ENCODE data around the gene ARL3. TPM values are rescaled to one million over a fixed set of nuclear protein-coding genes. Genes with fewer than 3 reads are reported as not detected.
A peak's percentile ranks its signal among the peaks of the same experiment; 100 is the strongest.

The ARL3 gene
- total RNA-seq, 4 donors from 2014 or later: 0.87 to 5.0 (median 2.2) TPM

- intact Hi-C loops (cut with DNase I): no loop called here
- WGBS, 2 donors: 32 to 72% methylated on average over 4 to 5 of the region's 11 CpGs
- H3K27me3 ChIP-seq: no peaks in the 10 kb centered on the region
- peak overlapping the region in 3 of 4 donors; percentile 76 to 100 (median 97) for H3K27ac ChIP-seq
- peaks cover 0 to 50% (median 19%) of the 10 kb centered on the region in 3 donors for H3K36me3 ChIP-seq
- TF ChIP-seq POLR2A (IDR thresholded peaks at IDR 0.05): no peak
- TF ChIP-seq, protein P1, sequence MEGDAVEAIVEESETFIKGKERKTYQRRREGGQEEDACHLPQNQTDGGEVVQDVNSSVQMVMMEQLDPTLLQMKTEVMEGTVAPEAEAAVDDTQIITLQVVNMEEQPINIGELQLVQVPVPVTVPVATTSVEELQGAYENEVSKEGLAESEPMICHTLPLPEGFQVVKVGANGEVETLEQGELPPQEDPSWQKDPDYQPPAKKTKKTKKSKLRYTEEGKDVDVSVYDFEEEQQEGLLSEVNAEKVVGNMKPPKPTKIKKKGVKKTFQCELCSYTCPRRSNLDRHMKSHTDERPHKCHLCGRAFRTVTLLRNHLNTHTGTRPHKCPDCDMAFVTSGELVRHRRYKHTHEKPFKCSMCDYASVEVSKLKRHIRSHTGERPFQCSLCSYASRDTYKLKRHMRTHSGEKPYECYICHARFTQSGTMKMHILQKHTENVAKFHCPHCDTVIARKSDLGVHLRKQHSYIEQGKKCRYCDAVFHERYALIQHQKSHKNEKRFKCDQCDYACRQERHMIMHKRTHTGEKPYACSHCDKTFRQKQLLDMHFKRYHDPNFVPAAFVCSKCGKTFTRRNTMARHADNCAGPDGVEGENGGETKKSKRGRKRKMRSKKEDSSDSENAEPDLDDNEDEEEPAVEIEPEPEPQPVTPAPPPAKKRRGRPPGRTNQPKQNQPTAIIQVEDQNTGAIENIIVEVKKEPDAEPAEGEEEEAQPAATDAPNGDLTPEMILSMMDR (IDR thresholded peaks at IDR 0.05): no peak
- DNase-seq: no peak
- H3K4me3 ChIP-seq: peak overlapping the region in 1 of 4 donors; percentile 91
- H3K4me1 ChIP-seq: peaks cover 57 to 93% (median 66%) of the 10 kb centered on the region in 3 donors
- H3K9me3 ChIP-seq: no peaks in the 10 kb centered on the region
These were observed 63.3 kb downstream of the ARL3 start for GRCh38 chr10:102650655-102651454.

DNA sequence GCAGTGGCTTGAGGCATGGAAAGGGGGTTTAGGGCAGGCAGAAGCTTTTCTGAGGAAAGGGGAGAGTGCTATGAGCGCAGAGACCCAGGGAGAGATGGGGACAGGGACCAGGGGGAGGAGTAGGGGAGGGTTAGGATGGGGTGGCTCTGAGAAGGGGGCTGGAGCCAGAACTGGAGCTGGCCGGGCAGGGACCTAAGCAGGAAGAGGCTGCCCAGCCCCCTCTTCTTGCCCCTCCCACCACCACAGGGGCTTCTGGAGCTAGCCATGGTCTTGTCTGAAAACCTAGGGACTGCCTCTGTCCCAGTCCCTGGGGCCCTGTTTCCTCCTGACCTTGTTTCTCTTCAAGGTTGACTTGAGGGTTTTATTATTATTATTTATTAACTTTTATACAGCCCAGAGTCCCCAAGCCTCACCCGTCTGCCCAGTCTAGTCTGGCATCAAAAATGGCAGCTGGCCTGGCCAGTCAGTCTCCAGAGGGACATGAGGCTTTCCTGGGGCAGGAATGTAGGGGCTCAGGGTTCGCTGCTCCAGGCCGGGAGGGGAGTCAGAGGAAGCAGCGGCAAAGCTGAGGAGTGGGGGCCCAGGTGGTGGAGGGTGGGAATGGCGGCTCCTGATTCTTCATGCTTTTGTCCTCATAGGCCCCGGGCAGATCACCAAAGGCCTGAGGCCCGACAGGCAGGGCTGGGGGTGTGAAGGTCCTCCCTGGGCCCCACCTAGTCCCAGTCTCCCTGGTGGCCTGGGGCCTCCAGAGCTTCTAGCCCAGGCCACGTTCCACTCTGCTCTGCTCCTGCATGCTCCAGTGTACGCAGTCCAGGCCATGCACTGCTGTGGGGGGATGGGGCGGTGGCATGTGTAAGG, 64.2 kb downstream of the ARL3 start:
- WGBS, 2 donors: 40 to 45% methylated on average over 3 to 4 of the region's 12 CpGs
- intact Hi-C loops (cut with DNase I): no loop called here
- DNase-seq: no peak

DNA sequence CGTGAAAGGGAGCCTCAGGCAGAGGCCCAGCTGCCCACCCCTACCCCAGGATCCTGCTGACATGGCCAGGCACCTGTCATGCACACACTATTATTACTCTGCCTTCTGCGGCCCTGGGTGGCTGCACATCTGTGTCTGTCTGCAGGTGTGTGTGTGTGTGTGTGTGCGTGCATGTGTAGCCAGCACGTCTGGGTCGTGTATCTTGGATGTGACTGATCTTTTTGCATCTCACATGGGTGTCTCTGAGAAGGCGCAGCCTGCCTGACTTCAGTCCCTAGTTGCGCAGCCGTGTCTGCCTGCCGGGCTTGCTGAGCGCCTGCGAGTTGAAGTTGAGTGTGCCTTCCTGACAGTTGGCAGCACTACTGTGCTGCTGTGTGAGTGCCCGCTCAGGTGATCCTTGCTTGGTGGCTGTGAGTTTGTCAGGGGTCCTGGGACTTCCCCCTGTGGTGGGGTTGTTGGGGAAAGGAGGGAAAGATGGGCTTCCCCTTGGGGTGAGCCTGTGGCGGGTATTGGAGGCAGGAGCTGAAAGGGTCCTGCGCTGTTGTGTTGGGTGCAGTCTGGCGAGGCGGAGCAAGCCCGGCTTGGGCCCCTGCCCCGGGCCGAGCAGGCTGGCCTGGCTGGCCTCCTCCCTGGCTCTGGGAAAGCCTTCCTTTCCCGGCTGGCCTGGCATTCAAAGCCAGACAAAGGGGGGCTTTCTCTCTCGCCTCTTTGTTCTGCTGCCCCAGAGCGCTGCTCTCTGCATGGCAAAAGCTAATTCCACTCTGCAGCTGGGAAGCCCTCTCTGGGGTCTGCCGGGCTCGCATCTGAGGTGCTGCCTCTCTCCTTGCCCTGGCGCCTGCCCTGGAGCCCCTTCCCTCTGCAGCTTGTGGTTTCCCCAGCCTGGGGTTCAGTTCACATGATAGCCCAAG, 65.1 kb downstream of the ARL3 start:
- no peak for DNase-seq
- Histone ChIP-seq H3K27ac (peak overlapping the region; percentile 41 to 100 (median 98)), H3K27me3 (no peaks in the 10 kb centered on the region), H3K9me3 (no peaks in the 10 kb centered on the region), H3K4me3 (peak overlapping the region in 3 of 4 donors; percentile 7 to 94 (median 91)), H3K4me1 (peaks cover 57 to 90% (median 66%) of the 10 kb centered on the region in 3 donors), H3K36me3 (peaks cover 0 to 33% (median 5%) of the 10 kb centered on the region in 3 donors)
- TF ChIP-seq, protein P1 (IDR thresholded peaks at IDR 0.05): no peak
- no peak for TF ChIP-seq POLR2A (IDR thresholded peaks at IDR 0.05)
- WGBS, 2 donors: 35 to 41% methylated on average over 6 to 14 of the region's 25 CpGs
- intact Hi-C loops (cut with DNase I): no loop called here

More for the DNA sequence above, 64.2 kb downstream of the ARL3 start:
- Histone ChIP-seq H3K4me3 (peak overlapping the region in 2 of 4 donors; percentile 91 to 94), H3K9me3 (no peaks in the 10 kb centered on the region), H3K27ac (peak overlapping the region; percentile 41 to 100 (median 98)), H3K36me3 (peaks cover 0 to 42% (median 11%) of the 10 kb centered on the region in 3 donors), H3K4me1 (peaks cover 57 to 91% (median 66%) of the 10 kb centered on the region in 3 donors), H3K27me3 (no peaks in the 10 kb centered on the region)
- TF ChIP-seq POLR2A (IDR thresholded peaks at IDR 0.05): no peak
- TF ChIP-seq, protein P1 (IDR thresholded peaks at IDR 0.05): no peak

DNA sequence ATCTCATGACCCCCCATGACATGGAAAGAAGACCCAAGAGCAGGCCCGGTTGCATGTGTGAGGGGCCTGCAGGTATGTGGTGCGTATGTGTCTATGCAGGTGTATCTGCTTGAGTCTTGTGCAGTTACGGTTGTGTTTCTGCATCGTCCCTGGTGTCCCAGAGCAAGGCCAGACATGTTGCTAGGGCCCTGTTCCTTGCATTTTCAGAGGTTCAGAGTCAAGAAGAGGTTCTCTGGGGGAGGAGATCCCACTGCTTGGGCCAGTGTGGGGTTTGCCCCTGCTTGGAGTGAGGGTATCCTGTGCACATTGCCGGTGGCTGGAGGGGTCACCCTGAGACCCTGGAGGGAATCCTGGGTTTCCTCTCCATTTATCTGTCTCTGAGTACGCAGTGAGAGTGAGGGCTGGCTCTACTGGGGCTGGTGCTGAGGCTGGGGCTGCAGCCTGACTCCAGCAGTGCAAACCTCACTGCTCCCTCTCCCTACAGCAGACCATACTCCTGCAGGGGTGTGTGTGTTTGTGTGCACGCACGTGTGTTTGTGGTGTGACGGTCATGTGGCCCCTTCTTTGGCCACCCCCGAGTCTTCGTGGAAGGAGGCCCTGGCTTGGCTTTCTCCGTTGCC, 65.8 kb downstream of the ARL3 start:
- TF ChIP-seq, protein P1 (IDR thresholded peaks at IDR 0.05): no peak
- Histone ChIP-seq H3K4me1 (peaks cover 57 to 82% (median 66%) of the 10 kb centered on the region in 3 donors), H3K36me3 (peaks cover 0 to 25% (median 5%) of the 10 kb centered on the region in 3 donors), H3K27ac (peak overlapping the region; percentile 97 to 100 (median 99)), H3K27me3 (no peaks in the 10 kb centered on the region), H3K9me3 (no peaks in the 10 kb centered on the region), H3K4me3 (peak overlapping the region in 3 of 4 donors; percentile 7 to 94 (median 91))
- no peak for DNase-seq
- WGBS, 2 donors: 19 to 53% methylated on average over 2 to 10 of the region's 12 CpGs
- intact Hi-C loops (cut with DNase I): no loop called here

Measured in esophagus squamous epithelium (tissue), 5 donors.